NCI-H1694 (cell line): ENCODE measurements around the gene EIF4G3.
"Not testable (repeated sequence)": the region's sequence is repeated elsewhere in the genome, so short reads cannot be mapped to it uniquely, and the experiment has no call there.

ENCODE experiments used
- DNase-seq: peaks from one replicate; lab custom pipeline; 2025; lab: John Stamatoyannopoulos, UW

Gene EIF4G3

DNA sequence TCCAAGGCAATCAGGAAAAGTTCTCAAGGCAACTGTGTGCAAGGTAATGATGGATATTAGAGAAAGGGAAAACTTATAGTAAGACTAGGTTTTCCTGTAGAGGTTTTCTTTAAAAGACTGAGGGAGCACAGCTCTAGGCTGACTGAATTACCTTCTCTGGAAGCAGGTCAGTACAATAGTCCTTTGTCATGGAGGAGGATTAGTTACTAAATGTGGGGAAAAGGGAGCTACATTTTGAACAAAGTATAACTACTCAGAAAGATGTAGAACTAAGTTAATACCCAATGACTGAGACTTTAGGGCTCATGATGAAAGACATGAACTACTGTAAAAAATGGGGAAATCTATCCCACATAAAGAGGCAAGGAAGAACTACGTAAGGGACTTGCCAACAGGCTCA, 241.0 kb downstream of the EIF4G3 start:
- DNase-seq = no peak

DNA sequence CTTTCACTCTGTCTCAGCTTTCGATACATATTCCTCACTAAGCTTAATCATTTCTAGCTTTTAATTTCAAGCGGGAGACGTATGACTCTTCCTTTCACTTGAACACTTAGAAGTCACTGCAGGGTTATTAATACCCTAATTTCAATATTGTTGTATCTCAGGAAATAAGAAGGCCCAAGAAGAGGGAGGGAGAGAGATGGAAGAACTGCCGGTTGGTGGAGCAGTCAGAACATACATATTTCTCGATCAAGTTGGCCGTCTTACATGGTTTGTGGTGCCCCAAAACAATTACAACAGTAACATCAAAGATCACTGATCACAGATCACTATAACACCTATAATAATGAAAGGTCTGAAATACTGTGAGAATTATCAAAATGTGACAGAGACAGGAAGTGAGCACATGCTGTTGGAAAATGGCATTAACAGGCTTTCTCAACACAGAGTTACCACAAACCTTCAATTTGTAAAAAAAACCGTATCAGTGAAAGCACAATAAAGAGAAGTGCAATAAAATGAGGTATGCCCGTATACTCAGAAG, 244.2 kb downstream of the EIF4G3 start:
- no peak for DNase-seq

DNA sequence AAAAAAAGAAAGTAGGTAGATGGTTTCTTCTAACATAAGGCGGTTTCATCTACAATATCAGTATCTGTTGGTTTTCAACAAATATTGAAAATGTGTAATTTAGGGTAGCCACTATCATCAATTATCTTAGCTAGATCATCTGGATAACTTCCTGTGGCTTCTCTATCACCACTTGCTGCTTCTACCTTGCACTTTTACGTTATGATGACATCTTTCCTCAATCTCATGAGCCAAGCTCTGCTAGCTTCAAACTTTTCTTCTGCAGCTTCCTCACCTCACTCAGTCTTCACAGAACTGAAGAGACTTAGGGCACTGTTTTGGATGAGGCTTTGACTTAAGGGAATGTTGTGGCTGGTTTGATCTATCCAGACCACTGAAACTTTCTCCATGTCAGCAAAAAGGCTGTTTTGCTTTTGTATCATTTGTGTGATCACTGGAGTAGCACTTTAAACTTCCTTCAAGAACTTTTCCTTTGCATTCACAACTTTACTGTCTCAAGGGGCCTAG, 244.7 kb downstream of the EIF4G3 start:
- DNase-seq = no peak

DNA sequence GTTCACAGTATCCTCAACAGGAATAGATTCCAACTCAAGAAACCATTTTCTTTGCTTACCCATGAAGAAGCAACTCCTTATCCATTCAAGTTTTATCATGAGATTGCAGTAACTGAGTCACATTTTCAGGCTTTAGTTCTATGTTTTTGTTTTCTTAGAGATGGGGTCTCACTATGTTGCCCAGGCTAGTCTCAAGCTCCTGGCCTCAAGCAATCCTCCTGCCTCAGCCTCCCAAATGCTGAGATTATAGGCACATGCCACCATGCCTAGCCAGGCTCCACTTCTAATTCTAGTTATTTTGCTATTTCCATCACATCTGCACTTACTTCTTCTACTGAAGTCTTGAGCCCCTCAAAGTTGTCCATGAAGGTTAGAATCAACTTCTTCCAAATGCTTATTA, 246.3 kb downstream of the EIF4G3 start:
- DNase-seq = no peak

DNA sequence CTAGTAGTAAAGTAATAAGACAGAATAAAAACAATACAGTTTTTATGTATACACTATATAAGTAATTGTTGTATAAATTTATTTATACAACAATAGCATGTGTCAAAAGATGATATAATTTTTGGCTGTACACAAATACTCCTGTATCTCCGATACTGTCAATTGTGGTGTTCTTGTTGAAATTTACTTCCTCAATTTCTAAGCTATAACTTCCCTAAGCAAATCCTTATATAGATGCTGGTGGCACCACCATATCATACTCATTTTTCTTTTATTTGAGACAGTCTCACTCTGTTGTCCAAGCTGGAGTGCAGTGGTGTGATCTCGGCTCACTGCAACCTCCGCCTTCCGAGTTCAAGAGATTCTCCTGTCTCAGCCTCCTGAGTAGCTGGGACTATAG, 248.6 kb downstream of the EIF4G3 start:
- no peak for DNase-seq

DNA sequence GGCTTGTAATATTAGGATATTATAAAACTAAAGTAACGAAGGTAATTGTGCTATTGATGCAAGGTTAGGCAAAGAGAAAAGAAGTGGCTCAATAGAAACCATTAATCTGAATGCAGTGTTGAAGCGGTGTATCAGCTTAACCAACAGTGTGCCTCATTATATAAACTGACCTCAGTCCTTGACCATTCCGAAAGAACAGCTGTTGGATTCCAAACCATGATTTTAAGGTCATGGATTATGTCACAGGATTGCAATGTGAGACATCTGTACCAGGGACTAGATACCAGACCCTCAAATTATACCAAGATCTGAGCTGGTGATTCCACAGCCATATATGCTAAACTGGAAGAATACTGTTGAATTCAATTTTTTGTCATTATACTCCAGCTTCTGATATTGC, 255.4 kb downstream of the EIF4G3 start:
- DNase-seq = no peak

DNA sequence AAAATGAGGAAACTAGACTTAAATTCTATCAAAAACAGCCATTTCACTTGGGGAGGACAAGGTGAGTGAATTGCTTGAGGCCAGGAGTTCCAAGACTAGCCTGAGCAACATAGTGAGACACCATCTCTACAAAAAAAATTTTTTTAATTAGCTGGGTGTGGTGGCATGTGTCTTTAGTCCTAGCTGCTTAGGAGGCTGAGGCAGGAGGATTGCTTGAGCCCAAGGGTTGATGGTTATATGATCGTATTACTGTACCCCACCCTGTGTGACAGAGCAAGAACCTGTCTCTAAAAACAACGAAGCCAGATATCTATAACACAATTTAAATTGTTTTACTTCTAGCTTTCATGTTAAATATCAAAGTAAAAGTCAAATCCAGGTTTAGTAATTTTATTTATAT, 263.5 kb downstream of the EIF4G3 start:
- DNase-seq = no peak

DNA sequence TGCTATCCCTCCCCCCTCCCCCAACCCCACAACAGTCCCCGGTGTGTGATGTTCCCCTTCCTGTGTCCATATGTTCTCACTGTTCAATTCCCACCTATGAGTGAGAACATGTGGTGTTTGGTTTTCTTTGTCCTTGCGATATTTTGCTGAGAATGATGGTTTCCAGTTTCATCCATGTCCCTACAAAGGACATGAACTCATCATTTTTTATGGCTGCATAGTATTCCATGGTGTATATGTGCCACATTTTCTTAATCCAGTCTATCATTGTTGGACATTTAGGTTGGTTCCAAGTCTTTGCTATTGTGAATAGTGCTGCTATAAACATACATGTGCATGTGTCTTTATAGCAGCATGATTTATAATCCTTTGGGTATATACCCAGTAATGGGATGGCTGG, 269.2 kb downstream of the EIF4G3 start:
- not testable (repeated sequence) for DNase-seq

DNA sequence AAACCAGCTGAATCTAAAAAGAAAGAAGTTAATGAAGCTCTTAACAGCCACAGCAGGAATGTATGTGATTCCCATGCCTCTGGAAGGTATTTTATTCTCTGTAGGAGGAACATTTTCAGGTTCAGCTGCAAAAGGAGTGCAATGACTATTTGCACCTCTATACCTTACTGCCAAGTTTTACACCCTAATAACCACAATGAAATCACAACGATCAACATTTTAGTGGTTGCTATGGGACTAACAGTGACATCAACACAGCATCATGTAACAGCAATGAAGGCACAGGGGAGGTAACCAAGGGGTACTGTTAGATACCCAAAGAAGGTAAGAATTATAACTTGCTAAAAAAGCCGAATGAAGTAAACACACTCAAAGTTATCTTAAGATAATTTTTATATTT, 273.3 kb downstream of the EIF4G3 start:
- no peak for DNase-seq

DNA sequence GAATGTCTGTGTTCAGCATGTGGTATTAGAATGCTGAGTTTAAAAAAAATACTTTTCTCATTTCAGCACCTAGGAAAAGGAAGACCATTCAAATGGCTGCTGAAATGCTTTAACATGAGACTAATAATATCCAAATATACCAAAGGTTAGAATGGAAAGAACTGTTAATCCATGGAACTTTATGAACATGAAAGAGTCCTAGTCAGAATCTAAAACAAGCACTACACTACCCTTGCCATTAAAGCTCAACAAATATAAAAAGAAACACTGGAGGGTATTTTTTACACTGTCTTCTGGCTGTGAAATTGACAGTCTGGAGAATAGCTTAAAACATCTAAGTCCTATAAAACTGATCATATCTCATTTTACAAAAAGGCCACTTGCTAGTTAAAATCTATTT, 276.6 kb downstream of the EIF4G3 start:
- DNase-seq = no peak

DNA sequence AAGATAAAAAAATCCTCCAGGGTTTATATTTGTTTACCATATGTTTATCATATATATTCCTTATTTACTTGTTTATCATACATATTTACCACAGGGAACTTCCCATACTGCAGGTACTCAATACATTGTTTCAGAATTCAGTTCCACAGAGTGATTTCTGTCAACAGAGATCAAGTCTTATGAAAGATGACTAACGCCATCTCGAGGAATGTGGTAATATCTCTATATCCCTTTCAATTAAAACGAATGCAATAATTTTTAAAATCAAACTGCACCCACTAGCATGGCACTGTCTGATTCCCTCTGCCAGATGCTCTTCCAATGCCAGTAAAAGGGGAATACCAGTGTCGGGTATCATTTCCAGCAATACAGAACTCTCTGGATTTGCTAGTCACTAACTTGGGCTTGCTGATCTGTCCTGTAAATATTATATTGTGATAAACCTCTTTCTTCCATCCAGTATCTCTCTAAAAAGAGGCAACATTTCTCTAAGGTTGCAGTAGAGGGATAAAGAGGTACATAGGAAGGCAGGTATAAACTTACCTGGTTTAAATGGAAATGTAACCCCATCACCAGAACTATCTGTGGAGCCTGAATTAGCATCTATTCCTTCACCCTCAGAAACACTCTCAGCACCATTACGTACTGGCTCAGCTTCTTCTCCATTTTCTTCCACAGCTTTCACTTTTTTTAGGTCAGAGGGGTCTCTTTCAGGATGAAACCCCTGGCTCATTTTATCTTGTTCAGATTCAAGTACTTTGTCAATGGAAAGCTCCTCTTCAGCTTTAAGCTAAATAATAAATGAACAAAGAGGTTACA, 277.3 kb downstream of the EIF4G3 start:
- DNase-seq = no peak

DNA sequence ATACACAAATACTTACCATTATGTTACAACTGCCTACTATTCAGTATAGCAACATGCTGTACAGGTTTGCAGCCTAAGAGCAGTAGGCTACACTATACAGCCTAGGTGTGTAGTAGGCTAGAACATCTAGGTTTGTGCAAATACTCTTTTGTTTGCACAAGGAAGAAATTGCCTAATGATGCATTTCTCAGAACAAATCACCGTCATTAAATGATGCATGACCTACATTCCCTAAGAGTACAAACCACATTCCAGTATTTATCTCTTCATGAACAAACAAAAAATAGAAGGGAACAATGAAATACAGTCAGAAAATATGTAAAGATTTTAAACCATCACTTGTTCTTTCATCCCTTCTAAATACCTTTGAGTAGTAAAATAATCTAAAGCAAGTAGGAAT, 279.9 kb downstream of the EIF4G3 start:
- no peak for DNase-seq

DNA sequence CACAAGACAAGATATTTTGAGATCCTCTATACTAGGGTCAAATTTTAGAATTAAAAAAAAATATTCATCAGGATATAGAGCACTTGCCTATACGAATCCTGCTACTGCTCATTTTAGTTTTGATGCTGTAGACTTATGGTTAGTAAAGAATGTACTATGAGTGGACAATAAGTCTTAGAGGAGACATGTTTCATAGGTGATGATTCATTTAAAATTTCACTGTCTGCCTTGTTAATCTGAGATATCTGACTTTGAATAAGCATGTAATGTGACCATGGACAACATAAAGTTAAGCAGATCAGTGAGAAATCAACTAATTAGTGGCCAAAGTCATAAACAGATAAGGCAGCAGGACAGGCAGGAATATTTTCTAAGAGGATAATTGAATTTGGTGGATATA, 282.8 kb downstream of the EIF4G3 start:
- no peak for DNase-seq

DNA sequence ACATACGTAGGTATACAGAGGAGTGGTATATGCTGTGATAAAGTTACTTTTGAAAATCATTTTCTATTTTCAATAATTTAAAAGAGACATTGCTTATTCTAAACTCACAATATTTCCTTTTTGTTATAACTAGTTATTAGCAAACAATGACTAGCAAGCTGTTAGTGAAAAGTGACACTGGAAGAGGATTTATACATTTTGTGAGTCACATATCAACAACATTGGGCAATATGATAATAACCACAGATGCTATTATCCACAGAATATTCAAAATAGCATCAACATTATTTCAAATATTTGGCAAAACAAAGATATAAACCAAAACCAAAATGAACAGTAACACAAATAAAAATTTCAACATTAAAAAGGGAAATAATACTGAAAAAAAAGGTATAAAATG, 285.6 kb downstream of the EIF4G3 start:
- no peak for DNase-seq

DNA sequence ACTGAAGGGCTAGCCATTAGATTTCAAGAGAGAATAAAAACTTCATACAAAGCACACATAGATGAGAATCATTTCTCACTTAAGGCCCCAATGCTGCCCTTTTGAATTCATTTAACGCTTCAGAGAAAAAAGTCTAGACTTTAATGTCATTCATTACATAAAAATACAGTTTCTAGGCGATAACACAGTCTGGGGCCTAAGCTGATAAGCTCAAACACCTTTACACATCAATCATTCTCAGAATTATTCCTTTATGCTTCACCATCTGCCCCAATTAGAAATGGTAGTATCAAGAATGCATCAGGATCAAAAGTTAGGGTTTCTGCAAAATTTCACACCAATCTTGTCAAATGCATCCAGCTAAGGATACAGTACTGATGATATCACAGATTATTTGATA, 289.5 kb downstream of the EIF4G3 start:
- no peak for DNase-seq

DNA sequence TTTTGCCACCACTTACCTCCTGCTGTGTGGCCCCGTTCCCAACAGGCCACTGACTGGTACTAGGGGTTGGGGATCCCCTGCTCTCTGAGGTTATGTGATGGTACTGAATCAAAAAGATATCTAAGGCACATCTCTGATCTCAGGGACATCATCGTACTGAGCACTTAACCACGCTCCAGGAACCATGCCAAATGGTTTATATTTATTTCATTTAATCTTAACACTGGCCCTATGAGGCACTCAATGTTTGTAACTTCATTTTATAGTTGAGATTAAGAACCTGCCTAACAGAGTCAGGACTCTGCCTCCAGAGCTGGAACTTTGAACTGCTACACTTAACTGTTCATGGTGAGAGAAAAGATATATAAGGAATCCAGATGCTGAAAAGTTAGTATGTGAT, 291.6 kb downstream of the EIF4G3 start:
- no peak for DNase-seq

DNA sequence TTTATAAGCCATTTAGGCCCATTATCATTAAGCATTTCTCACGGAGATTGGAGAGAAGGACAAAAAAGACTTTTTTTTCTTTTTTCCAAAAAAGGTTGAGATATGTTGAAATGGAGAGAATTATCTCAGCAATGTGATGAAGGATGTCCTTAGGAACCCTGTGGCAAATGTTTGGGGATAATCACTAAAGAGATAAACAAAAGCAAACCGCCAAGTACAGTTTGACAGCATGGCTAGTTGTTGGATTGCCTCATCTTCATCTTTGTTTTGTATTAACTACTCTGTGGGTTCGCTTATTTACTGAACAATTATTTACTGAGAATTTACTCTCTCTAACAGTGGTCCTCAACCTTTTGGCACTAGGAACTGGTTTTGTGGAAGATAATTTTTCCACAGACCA, 292.2 kb downstream of the EIF4G3 start:
- no peak for DNase-seq

DNA sequence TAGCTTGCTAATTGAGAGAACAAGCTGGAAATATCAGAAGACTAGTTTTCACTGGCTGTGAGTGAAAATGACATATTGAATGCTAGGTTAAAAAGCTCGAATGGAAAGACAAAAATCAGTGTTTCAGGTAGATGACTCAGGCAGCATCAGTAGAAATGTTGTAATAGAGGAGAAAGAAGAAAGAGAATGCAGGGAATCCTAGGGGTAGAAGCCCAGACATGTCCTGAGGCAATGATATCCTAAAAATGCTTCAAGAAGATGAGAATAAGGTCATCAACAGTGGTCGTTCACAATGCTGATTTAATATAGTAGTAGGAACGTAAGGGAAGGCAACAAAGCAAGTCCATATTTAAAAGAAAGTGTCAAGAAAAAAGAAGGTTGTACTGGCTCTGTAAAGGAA, 292.9 kb downstream of the EIF4G3 start:
- no peak for DNase-seq

DNA sequence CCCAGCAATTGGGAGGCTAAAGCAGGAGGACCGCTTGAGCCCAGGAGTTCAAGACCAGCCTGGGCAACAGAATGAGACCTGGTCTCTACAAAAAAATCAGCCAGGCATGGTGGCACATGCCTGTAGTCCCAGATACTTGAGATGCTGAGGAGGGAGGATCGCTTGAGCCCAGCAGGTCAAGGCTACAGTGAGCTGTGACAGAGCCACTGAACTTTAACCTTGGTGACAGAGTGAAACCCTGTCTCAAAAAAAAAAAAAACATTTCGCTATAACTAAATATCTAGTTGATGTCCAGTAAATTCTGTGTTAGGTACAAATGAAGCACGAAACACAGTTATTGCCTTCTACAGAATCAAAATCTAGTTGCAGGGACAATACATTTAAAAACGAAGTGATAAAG, 293.9 kb downstream of the EIF4G3 start:
- no peak for DNase-seq

DNA sequence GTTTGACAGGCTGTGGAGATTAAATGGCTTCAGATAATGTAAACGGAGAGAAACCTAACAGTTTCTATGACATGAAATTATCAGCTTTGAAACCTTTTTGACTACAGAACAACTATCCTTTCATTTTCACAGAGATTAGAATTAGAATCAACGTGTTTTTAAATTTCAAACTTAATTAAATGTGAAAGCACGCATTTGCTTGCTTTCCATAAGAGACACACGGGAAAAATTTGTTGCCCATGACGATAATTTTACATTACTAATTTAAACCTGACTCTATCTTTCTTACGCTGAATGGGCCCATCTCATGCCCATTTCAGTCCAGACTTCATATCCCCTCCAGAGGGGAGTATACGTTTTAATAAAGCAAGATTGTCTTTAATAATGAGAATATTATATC, 297.9 kb downstream of the EIF4G3 start:
- no peak for DNase-seq

DNA sequence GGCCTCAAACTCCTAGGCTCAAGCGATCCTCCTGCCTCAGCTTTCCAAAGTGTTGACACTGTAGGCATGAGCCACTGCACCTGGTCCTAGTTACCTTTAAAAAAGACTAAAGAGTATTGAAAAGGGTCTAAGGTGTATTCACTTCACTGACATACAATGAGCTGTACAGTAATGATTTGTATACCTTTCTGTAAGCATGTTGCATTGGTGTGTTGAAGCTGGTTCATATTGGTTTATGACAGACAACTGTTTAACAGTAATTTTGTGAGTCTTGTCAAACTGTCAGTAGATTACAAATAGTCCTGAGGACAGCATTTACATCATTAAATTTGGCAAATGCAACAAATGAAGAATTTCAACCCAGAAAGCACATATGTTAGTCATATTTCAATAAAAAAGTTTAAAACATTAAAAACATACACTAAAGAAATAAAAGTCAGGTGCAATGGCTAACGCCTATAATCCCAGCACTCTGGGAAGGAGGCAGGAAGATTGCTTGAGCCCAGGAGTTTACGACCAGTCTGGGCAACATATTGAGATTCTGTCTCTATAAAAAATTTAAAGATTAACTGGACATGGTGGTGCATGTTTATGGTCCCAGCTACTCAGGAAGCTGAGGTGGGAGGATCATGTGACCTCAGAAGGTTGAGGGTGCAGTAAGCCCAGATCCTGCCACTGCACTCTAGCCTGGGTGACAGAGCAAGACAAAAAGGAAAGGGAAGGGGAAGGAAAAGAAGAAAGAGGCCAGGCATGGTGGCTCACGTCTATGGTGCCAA, 301.3 kb downstream of the EIF4G3 start:
- no peak for DNase-seq

DNA sequence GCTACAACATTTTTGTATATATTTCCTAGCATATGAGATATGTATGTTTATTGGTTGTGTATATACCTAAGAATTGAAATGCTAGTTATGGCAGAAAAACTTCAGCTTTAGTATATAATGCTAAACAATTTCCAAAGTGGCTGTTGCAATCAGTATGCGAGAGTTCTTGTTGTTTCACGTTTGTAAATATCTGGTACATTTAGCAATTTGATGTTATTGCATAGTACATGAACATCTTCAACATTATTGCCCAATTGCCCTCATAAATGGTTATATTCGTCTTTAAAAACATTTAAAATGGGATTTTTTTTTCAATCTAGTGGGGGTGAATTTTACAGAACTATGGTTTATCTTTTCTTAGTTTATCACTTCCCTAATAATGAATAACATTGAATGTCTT, 303.4 kb downstream of the EIF4G3 start:
- no peak for DNase-seq

DNA sequence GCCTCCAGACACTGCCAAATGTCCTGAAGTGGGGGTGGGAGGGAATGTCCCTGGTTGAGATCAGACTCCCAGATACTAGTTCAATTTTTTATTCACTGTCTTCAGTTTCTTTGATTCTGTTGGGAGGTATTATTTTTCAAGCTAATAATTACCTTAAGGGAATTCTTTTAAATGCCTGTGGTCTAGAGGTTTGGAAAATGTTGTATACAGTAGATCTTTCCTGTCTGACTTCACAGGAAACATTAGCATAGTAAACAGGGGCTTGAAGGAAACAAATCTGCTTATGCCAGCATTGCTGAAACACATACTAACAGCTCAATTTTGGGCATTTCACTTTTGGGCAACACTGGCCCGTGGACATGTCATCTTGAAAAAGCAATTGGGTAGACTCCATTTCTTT, 305.3 kb downstream of the EIF4G3 start:
- DNase-seq = no peak
